ENCODE results near the gene DOCK1. TPM values are rescaled to one million over a fixed set of nuclear protein-coding genes. Genes with fewer than 3 reads are reported as not detected.

The DOCK1 gene
- total RNA-seq, 1 donor from 2014 or later, result 18.6 TPM

DNA sequence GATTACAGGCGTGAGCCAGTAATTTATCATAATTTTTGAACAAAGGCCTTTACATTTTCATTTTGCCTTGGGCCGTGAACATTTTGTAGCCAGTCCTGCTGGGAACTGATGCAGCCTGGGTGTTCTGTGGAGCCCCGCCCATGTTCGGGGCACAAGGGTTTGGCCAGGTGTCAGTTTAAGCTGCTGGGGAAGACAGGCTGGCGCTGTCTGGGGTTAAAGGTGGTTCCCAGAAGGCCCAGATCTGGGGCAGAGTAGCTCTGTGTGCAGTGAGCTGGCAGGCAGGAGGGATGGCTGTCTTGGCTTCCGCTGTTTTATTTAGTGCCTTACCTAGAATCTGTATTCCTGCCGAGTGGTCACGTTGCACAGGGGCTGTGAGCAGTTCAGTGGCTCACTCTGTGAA, 50.2 kb downstream of the DOCK1 start:
- DNase-seq, result no peak

DNA sequence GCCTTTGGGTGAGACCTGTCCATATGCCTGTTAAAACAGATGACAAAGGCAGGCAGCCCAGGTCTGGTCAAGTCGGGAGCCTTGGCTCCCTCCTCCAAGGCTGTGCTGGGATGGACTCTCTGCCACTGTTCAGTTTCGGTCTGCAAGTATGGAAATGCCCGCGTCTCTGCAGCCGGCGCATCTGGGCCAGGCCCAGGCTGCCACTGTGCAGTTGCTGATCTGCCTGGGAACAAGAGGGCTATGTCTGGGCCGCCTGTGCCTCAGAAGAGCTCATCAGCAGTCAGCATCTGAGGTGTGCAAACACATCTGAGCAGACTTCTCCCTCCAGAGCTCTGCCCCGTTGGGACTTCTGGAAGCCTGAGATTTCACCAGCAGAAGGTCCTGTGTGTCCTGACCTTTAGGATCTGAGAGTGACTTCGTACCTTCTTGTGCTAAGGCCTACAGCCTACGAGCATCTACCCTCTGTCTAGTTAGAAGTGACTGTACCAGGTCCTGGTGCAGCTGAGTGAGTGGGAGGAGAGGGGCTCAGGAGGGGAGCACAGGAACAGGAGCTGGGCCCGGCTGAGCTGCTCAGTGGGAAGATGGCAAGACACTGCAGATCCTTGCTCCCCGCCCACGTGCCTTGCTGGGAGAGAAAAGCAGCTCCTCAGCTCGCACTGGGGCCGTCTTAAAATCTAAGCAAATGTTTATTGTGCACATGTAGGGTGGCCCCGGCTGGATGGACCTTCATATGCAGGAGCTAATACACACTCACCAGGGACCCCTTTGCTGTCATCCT, 50.9 kb downstream of the DOCK1 start:
- DNase-seq, result peak; percentile 18

DNA sequence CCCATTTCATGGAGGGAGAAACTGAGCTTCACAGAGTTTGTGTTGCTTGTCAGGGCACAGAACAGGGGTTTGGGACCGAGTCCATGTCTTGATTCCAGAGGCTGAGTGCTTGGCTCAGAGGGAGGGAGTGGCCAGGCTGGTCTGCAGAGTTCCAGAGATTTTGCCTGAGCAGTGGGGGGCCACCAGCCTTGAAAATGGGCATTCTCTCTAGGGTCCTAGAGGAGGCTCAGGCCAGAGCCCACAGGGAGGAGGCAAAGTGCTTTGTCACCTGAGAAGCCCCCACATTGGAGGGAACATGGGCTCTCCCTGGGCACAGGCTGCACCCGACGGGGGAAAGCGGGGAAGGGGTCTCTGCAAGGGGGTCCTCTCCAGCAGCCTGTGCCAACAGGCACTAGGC, 51.5 kb downstream of the DOCK1 start:
- DNase-seq, result no peak

DNA sequence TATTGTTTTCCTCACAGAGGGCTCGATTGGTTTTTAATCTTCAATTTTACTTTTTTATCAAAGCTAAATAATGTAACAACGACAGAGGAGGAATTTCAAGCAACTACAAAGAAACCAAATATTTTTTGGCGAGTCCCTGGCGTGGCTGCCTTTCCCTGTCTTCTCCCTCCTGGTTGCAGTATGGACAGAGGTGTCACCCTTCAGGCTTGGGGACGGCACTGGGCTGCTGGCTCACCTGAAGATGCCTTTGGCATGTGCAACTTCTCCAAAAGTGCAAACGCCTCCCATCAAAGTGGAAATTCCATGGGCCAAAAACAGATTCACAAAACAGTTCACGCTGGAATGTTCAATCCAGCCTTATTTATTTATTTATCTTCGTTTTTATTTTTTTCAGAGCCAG, 51.9 kb downstream of the DOCK1 start:
- no peak for DNase-seq

DNA sequence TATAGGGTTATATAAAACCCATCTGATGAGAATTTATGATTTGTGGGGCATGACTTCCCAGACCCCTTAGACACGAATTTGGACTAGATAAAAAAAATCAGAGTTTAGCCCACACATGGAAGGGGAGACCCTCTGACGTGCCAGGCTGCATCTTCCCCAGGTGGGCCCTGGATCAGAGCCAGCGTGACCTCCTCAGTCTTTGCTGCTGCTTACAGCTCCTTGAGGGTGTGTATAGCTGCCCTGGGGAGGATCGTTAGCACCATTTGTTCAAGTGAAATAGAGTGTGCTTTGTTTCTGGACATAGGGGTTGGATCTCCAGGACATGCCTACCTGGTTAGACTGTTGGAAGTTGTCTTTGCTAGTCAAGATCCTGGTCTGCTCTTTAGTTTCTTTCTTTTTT, 54.2 kb downstream of the DOCK1 start:
- no peak for DNase-seq

DNA sequence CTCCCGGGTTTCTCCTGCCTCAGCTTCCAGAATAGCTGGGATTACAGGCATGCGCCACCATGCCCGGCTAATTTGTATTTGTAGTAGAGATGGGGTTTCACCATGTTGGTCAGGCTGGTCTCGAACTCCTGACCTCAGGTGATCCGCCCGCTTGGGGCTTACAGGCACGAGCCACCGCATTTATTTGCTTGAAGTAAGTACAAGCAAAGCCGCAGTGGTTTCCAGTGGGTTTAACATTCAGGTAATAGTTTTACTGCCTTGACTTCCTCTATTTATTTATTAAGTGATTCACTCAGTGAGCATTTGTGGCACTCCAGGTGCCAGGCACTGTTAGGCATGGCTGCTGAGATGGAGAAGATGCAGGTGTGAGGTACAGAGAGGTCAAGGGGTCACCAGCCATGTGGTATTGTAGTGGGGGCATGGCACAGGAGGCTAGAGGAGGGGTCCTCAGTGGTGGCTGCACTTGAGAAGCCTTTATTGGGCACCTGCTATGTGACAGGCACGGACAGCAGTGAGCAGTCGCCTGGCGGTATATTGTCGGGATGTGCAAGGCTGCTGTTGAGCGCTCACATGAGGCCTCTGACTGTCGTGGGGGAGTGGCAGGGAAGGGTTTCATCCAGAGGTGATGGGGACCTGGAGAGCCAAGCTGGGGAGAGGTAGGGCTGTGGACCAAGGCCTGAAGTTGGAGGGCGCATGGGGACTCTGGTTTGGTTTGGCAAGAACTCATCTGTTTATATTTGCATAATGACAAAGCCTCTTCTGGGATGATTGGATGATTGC, 54.9 kb downstream of the DOCK1 start:
- no peak for DNase-seq

DNA sequence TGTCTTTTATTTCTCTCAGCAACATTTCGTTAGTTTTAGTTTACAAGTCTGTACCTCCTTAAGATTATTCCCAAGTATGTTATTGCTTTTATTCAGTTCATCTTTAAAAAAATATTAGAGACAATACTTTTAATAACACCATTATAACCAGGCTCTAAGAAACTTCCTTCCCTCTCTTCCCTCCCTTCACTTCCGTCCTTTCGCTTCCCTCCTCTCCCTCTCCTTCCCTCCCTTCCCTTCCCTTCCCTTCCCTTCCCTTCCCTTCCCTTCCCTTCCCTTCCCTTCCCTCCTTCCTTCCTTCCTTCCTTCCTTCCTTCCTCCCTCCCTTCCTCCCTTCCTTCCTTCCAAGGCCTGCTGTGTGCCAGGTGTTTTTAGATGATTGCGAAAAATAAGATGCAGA, 58.1 kb downstream of the DOCK1 start:
- no peak for DNase-seq

DNA sequence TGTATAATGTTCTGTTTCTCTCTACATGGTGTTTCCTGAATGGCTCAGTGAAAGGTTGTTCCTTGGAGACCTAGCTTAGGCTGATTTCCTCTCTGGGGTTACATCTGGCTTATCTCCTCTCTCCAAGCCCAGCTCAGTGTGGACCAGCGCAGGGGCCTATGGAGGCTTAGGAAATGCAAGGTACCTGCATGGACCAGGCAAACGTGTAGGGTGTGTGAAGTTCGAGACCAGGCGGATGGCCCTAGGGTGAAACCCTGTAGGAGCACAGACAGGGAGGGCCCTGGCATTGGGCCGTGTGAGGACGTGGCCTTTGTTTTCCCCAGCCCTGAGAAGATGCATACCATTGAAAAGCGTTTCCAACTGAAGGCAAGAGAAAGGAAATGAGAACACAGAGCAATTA, 59.0 kb downstream of the DOCK1 start:
- DNase-seq, result no peak

DNA sequence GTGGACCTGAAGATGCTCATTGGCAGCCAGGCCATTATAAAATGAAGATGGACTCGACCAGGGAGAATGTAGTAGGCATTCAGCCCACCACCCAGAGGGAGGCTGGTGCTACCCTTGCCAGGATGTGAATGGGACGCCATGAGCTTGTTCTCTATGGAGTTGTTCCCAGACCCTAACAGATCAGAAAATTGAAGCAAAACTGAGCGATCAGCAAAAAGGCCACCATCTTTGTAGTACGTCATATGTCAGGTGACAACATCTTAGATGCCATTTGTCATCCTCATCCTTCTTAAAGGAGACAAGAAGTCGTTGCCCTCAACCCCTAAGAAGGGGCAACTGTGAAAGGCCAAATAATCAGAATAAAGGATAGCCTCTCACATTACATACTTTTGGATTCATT, 61.7 kb downstream of the DOCK1 start:
- no peak for DNase-seq

DNA sequence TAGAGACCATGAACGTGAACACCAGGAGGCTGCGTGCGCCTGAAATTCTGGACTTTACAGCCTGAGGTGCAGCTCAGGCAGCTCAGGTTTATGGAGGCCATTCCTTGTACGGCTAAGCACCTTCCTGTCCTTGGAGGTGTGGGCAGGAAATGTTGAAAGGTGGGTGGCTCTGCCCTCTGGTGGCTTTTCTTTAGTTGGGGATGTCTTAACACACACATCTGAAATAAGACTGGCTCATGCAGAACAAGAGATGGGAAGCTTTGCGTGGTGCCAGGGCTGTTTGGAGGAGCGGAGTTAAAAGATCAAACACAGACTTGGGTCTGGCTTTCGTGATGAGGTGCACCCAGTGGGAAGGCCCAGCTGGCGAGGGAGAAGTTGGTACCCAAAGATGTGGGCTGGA, 64.1 kb downstream of the DOCK1 start:
- DNase-seq, result peak; percentile 3

DNA sequence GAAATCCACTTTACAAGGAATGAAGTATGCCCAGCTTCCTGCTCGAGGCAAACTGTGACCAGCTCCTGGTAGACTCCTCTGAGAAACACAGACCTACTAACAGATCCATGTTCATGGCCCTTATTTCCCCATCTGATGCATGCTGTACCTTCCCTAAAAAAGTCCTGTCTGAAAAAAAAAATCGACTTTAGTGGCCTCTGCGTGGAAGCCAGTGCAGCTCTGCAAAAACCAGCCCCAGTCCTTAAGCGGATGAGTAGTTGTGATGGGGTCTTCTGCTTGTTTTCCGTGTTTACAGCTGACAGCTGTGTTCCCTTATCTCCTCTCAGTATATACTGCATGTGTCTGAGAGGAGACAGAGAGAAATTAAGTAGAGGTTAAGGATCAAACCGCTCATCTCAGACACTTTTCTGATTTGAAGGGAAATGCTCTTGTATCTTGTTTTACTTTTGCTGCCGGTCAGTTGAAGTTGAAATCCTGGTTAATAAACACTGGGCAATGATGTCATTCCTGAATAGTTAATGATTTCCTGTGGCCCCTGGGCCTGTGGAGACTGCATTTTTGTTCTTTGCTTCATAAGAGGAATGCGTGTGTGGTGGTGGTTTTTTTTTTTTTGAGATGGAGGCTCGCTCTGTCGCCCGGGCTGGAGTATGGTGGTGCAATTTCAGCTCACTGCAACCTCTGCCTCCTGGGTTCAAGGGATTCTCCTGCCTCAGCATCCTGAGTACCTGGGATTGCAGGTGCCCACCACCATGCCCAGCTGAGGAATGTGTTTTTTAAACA, 67.6 kb downstream of the DOCK1 start:
- no peak for DNase-seq

DNA sequence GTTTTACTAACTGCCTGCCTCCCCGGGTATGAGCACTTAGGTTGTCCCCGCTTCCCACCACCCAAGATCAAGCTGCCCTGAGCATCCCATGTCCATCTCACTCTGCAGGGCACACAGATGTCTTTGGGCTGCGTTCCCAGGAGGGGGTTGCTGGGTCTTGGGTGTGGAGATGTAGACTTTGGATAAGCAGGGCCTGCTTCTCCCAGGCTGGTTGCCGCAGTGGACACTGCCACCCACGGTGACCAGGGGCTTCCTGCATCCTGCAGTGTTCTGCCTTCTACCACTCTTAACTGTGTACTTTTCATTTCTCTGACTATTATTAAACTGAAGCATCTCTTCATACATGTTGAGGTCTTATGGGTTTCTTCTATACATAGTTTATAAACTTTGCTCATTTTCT, 70.0 kb downstream of the DOCK1 start:
- DNase-seq, result no peak

DNA sequence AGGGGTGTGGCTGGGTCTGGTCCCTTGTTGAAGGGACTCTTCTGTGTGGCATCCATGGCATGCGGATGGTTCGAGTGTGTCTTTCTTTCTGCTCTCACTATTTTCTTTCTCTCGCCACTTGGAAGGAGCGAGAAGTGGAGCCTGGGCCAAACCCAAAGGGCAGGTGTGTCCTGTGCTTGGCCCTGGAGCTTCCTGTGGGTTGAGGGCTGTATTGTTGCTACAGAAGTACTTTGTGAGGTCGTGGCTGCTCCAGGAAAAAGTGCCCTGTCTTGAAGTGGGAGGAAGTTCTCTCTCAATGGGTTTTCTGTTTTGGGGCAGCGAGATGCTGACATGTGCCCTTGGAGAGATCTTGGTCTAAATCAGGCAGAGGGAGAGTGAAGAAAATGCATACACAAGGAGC, 72.0 kb downstream of the DOCK1 start:
- no peak for DNase-seq

DNA sequence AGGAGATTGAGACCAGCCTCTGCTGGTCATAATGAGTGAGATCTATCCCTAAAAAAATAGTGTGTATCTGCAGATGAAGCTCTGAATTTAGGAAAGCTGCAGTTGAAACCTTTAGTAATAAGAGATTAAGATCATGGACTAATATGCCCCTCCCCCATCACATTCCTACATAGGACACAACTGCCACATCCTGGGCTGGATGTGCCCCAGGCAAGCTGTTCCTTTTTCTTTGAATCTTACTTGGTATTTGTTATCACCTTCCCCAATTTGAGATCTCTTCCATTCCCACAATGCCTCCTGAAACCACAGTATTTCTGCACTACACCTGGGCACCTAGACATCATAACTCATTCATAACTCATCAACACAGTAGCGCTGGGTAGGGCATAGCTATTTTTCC, 74.1 kb downstream of the DOCK1 start:
- DNase-seq, result no peak

DNA sequence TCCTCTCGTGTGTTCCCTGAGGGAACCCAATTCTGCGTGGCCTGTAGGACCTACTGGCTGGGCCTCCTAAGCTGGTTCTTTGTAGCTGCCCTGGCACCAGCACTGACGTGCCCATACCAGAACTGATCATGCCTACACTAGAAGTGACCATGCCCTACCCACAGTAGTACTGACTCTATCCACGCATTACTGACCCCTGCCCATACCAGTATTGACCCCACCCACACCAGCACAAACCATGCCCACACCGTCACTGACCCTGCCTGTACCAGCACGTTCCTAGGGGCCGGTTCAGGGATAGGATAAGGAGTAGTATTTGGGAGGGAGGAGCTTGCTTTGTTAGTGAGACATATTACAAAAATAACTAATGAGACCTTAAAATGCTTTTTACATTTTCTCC, 88.0 kb downstream of the DOCK1 start:
- DNase-seq, result no peak

DNA sequence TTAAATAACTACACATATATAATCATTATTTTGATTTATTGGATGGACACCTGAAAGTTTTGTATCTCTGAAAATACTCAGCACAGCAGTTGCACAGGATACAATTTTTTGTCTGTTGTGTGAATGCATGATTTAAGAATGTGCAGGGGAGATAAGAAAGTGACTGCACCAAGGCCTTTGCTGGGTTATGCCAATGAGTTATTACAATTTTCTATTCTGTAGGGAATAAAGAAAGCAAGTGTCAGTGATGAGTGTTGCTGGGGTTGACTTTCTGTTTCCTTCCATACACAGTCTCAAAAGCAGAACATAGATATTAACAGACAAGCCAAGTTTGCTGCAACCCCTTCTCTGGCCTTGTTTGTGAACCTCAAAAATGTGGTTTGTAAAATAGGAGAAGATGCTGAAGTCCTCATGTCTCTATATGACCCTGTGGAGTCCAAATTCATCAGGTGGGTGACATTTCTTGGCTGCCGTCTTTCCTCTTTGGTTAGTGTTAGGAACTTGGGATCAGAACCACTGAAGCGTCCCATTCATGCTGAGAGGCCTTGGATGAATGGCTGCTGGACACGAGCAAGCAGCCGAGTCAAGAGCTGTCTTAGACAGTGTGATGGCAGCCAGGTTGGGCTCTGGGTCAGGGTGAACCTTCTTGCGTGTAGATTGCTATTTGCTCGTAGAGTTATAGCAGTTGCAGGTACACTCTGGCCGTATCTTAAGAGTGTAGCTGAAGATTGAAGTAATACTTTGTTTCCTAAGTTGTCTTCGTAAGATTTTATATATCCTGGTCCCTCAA, 92.8 kb downstream of the DOCK1 start:
- DNase-seq, result no peak

DNA sequence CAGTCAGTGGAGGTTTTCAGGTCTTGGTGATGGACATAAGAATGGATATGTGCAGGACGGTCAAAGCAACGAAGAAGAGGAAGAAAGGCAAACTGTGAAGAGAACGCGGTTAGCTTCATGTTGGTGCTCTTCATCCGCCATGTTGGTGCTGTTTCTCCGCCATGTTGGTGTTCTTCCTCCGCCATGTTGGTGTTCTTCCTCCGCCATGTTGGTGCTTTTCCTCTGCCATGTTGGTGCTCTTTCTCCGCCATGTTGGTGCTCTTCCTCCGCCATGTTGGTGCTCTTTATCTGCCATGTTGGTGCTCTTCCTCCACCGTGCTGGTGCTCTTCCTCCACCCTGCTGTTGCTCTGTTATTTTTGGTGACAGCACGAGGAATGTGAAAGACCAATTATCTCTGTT, 95.4 kb downstream of the DOCK1 start:
- DNase-seq, result no peak

DNA sequence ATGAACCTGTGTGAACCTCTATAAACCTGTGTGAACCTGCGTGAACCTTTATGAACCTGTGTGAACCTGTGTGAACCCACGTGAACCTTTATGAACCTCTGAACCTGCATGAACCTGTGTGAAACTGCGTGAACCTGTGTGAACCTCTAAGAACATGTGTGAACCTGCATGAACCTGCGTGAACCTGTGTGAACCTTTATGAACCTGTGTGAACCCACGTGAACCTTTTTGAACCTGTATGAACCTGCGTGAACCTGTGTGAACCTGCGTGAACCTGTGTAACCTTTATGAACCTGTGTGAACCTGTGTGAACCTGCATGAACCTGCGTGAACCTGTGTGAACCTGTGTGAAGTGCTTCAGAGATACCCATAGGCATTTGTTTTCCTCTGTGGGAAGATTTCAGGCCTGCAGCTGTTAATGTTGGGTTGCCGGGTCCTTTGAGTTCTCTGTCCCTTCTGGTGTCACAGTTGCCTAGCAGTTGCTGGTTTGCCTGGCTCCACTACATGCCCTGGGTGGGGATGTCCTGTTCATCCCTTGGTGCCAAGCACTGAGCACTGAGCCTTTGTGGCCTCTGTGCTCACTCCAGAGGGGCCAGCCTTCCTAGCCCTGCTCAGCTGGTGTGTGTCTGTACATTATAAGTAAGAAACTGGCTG, 97.9 kb downstream of the DOCK1 start:
- DNase-seq, result no peak

DNA sequence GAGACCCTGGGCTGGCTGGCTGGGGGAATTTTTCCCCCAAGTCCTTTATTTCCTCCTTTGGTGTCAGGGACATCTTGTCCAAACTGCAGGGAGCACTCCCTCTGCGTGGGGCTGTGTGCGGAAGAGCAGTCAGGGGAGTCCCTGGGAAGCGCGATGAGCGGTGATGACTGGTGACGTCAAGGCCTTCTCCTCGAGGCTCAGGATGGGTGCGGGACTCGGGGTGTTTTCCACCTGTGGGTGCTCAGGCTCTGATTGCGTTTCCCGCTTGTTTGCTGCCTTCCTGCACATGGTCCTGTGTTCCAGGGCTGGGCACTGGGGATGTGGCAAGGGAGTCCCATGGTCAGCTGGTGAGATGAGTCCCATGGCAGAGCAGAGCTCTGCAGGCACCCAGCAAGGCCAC, 101.2 kb downstream of the DOCK1 start:
- DNase-seq, result no peak

DNA sequence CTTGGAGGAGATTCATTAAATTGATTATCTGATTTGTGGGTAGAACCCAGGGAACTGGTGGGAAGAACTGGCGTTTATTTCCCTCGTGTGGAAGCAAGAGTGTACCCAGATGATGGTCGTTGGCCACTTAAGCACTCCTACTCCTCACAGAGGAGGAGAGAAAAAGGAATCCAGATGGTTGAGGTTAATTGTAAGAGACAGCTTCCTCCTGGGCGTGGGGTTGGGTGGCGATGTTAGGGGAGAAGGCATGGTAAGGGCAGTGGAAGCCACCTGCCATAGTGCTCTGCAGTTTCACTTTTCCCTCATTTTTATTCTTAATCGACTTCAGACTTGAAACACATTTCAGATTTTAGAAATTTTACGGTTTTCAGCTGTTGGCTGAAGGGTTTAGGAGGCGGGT, 104.1 kb downstream of the DOCK1 start:
- no peak for DNase-seq

DNA sequence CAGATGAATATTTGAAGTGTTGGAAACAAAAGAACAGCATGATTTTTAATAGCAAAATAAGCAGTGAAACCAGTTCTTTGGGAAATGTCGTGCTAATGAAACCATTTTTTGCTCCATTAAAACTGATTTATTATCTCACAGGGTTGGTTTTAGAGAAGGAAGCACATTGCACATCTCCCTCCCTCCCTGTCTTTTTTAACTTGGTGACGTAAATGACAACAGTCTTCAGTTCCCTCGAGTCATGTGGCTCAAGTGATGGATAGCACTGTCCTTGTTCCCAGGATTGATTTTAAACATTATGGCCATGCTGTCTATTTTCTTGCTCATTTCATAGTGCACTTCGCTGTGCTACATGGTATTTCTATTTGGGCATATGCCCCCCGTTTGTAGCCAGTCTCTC, 105.9 kb downstream of the DOCK1 start:
- no peak for DNase-seq
